Endothelial cell (in vitro differentiated cells): ENCODE measurements around the gene DLGAP1. TPM values are rescaled to one million over a fixed set of nuclear protein-coding genes. Genes with fewer than 3 reads are reported as not detected.

Experiments
- DNase-seq: peaks from one replicate; pipeline ENCODE4 v3.0.0; 2021; ENCODE audit warnings: low spot score
- H3K27ac Mint-ChIP-seq: one replicate; pipeline ENCODE4 v1.8.0; 2021; ENCODE audit warnings: mixed read lengths, inconsistent platforms; ENCODE audit not compliant: unreplicated experiment
- H3K27me3 Mint-ChIP-seq: one replicate; pipeline ENCODE4 v1.8.0; 2021; ENCODE audit warnings: mild to moderate bottlenecking, moderate library complexity, mixed read lengths, inconsistent platforms; ENCODE audit not compliant: unreplicated experiment
- H3K36me3 Mint-ChIP-seq: one replicate; pipeline ENCODE4 v1.8.0; 2021; ENCODE audit warnings: mild to moderate bottlenecking, low read depth, mixed read lengths, inconsistent platforms; ENCODE audit not compliant: unreplicated experiment
- H3K4me1 Mint-ChIP-seq: one replicate; pipeline ENCODE4 v1.8.0; 2021; ENCODE audit warnings: mild to moderate bottlenecking, mixed read lengths, inconsistent platforms; ENCODE audit not compliant: unreplicated experiment
- H3K4me3 Mint-ChIP-seq: one replicate; pipeline ENCODE4 v1.8.0; 2021; ENCODE audit warnings: mild to moderate bottlenecking, mixed read lengths, inconsistent platforms; ENCODE audit not compliant: unreplicated experiment
- H3K9me3 Mint-ChIP-seq: one replicate; pipeline ENCODE4 v1.8.0; 2021; ENCODE audit warnings: mixed read lengths, inconsistent platforms; ENCODE audit not compliant: unreplicated experiment
- CTCF ChIP-seq: fragments of 200-600 bp; sonication (generic); IDR thresholded peaks from one replicate; pipeline ENCODE4 v1.5.0; 2021; ENCODE audit warnings: antibody characterized with exemption; ENCODE audit not compliant: unreplicated experiment
- total RNA-seq: library from RNA; stranded (reverse); fragmentation: NEBNext Ultra II Directional; extraction: Animal tissue kit (Norgen Biotek cat#: 25700); gene quantifications from one replicate; pipeline ENCODE4 v1.2.1, GENCODE V29; 2021; ENCODE audit not compliant: unreplicated experiment

The DLGAP1 gene
- total RNA-seq, 1 donor from 2014 or later: 1.8 TPM

GRCh38 chr18:4356929-4357328 is 98.2 kb downstream of the DLGAP1 start:
- peaks cover 12% of the 10 kb centered on the region for H3K4me1 Mint-ChIP-seq

GRCh38 chr18:4353853-4354418 is 101.2 kb downstream of the DLGAP1 start:
- H3K36me3 Mint-ChIP-seq: no peaks in the 10 kb centered on the region
- DNase-seq: no peak
- H3K27ac Mint-ChIP-seq: no peak overlapping the region
- H3K9me3 Mint-ChIP-seq: no peaks in the 10 kb centered on the region
- H3K4me3 Mint-ChIP-seq: no peak overlapping the region
- H3K27me3 Mint-ChIP-seq: peaks cover 3% of the 10 kb centered on the region
- peaks cover 12% of the 10 kb centered on the region for H3K4me1 Mint-ChIP-seq
- TF ChIP-seq CTCF: no peak

More at GRCh38 chr18:4356929-4357328, 98.2 kb downstream of the DLGAP1 start:
- Mint-ChIP-seq H3K4me3 (no peak overlapping the region), H3K27ac (no peak overlapping the region), H3K9me3 (no peaks in the 10 kb centered on the region), H3K27me3 (peaks cover 3% of the 10 kb centered on the region), H3K36me3 (no peaks in the 10 kb centered on the region)
- no peak for DNase-seq
- no peak for TF ChIP-seq CTCF

- Mint-ChIP-seq H3K27me3 (peaks cover 3% of the 10 kb centered on the region), H3K4me1 (peaks cover 7% of the 10 kb centered on the region), H3K27ac (no peak overlapping the region), H3K4me3 (no peak overlapping the region), H3K36me3 (no peaks in the 10 kb centered on the region), H3K9me3 (no peaks in the 10 kb centered on the region)
- DNase-seq: no peak
- no peak for TF ChIP-seq CTCF
Measured at GRCh38 chr18:4352746-4353551, 102.2 kb downstream of the DLGAP1 start.

- Mint-ChIP-seq H3K4me3 (no peak overlapping the region), H3K9me3 (no peaks in the 10 kb centered on the region), H3K4me1 (peaks cover 7% of the 10 kb centered on the region), H3K27ac (no peak overlapping the region), H3K36me3 (no peaks in the 10 kb centered on the region), H3K27me3 (peaks cover 3% of the 10 kb centered on the region)
- DNase-seq: no peak
- TF ChIP-seq CTCF: no peak
Measured at GRCh38 chr18:4351005-4351404, 104.1 kb downstream of the DLGAP1 start.

- no peaks in the 10 kb centered on the region for H3K36me3 Mint-ChIP-seq
- H3K9me3 Mint-ChIP-seq: no peaks in the 10 kb centered on the region
- H3K4me1 Mint-ChIP-seq: peaks cover 4% of the 10 kb centered on the region
- H3K27ac Mint-ChIP-seq: no peak overlapping the region
- no peak overlapping the region for H3K4me3 Mint-ChIP-seq
- no peak for TF ChIP-seq CTCF
- no peaks in the 10 kb centered on the region for H3K27me3 Mint-ChIP-seq
- no peak for DNase-seq
Measured at GRCh38 chr18:4335386-4335785, 119.7 kb downstream of the DLGAP1 start.
